Midbrain (tissue), 1 donor: ENCODE measurements around the gene SGIP1.

Source experiments
- DNase-seq: peaks from one replicate; lab custom pipeline; 2025; lab: John Stamatoyannopoulos, UW

Gene SGIP1

GRCh38 chr1:66533804-66534740 lies at the start of gene SGIP1:
Gene SGIP1, plus strand, starts transcription at chr1:66534153. Its CDS starts 206 bp downstream, at chr1:66534359.
- DNase-seq, result peak; percentile 89

GRCh38 chr1:66489151-66489550 lies 44.8 kb upstream of the SGIP1 start:
- DNase-seq, result no peak

GRCh38 chr1:66489972-66490601 lies 43.9 kb upstream of the SGIP1 start:
- DNase-seq, result no peak

GRCh38 chr1:66490816-66491215 lies 43.1 kb upstream of the SGIP1 start:
- DNase-seq, result no peak

GRCh38 chr1:66492424-66492823 lies 41.5 kb upstream of the SGIP1 start:
- no peak for DNase-seq

- no peak for DNase-seq
Observed at GRCh38 chr1:66493731-66494130, 40.2 kb upstream of the SGIP1 start.

- no peak for DNase-seq
Observed at GRCh38 chr1:66494482-66494881, 39.5 kb upstream of the SGIP1 start.

GRCh38 chr1:66495495-66495894 lies 38.5 kb upstream of the SGIP1 start:
- no peak for DNase-seq

- no peak for DNase-seq
Observed at GRCh38 chr1:66497910-66498309, 36.0 kb upstream of the SGIP1 start.

GRCh38 chr1:66500301-66500700 lies 33.7 kb upstream of the SGIP1 start:
- DNase-seq, result no peak

- DNase-seq, result no peak
Observed at GRCh38 chr1:66502086-66502485, 31.9 kb upstream of the SGIP1 start.

- peak; percentile 62 for DNase-seq
Observed at GRCh38 chr1:66503841-66504470, 30.0 kb upstream of the SGIP1 start.

GRCh38 chr1:66505671-66506392 lies 28.1 kb upstream of the SGIP1 start:
- DNase-seq, result no peak

GRCh38 chr1:66506393-66506687 lies 27.6 kb upstream of the SGIP1 start:
- DNase-seq, result no peak

- no peak for DNase-seq
Observed at GRCh38 chr1:66506991-66507390, 27.0 kb upstream of the SGIP1 start.

GRCh38 chr1:66510407-66510806 lies 23.5 kb upstream of the SGIP1 start:
- DNase-seq, result no peak

GRCh38 chr1:66511118-66511517 lies 22.8 kb upstream of the SGIP1 start:
- DNase-seq, result no peak

- no peak for DNase-seq
Observed at GRCh38 chr1:66517959-66518358, 16.0 kb upstream of the SGIP1 start.

- DNase-seq, result no peak
Observed at GRCh38 chr1:66518654-66519053, 15.3 kb upstream of the SGIP1 start.

- DNase-seq, result no peak
Observed at GRCh38 chr1:66519992-66520391, 14.0 kb upstream of the SGIP1 start.

- DNase-seq, result no peak
Observed at GRCh38 chr1:66520655-66521054, 13.3 kb upstream of the SGIP1 start.

GRCh38 chr1:66521721-66522365 lies 12.1 kb upstream of the SGIP1 start:
- DNase-seq, result no peak
